ENCODE results near the gene NCKAP5. TPM values are rescaled to one million over a fixed set of nuclear protein-coding genes. Genes with fewer than 3 reads are reported as not detected.

NCKAP5 gene
- total RNA-seq, 2 donors from 2014 or later, result not detected

DNA sequence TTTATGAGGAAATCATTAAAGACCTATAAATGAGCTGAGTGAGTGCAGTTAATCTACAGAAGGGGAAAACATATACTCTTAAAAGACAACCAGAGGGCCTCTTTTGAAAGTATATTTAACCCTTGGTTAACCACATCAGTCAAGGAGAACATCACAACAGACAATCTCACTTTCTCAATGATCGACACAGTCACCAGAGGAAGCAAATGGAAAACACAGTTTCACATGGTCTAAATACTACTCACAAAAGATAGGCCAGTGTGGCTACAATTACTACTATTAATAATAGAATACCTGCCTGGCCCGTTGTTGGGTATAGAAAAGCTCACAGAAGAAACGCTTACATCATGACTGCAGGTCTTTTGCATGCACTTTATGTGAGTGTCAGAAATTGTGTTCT is 426.2 kb downstream of the NCKAP5 start:
- H3K4me1 Mint-ChIP-seq (ENCODE audit: low read depth), result no peaks in the 10 kb centered on the region
- H3K4me3 Mint-ChIP-seq, result no peak overlapping the region
- no peaks in the 10 kb centered on the region for H3K27me3 Mint-ChIP-seq (ENCODE audit: low read depth)
- DNase-seq (no peak), ATAC-seq (replicated peaks in 1 of 2) (no peak)
- no peaks in the 10 kb centered on the region for H3K36me3 Mint-ChIP-seq (ENCODE audit: insufficient read depth in 2 of 2)
- H3K27ac Mint-ChIP-seq, result no peak overlapping the region
- peaks cover 2 to 3% of the 10 kb centered on the region in 2 donors for H3K9me3 Mint-ChIP-seq

DNA sequence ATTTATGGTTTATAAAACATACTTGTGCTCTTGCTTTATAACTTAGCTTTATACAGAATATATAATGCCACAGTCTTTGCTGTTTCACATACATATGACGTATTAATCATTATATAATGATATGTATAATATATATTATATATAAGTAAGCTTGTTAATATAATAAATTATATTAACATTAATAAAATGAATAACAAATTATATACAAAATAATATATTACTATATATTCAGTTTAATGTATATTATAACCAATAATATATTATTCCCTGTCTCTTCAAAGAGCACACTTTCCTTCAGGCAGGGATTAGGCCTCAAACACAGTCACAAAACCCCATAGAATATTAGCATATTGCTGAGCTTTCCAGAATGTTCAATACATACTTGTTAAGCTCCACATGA is 427.6 kb downstream of the NCKAP5 start:
- no peaks in the 10 kb centered on the region for H3K27me3 Mint-ChIP-seq (ENCODE audit: low read depth)
- H3K9me3 Mint-ChIP-seq, result peaks cover 2 to 3% of the 10 kb centered on the region in 2 donors
- no peaks in the 10 kb centered on the region for H3K36me3 Mint-ChIP-seq (ENCODE audit: insufficient read depth in 2 of 2)
- no peak overlapping the region for H3K27ac Mint-ChIP-seq
- no peaks in the 10 kb centered on the region for H3K4me1 Mint-ChIP-seq (ENCODE audit: low read depth)
- ATAC-seq (replicated peaks in 1 of 2) (no peak), DNase-seq (no peak)
- no peak overlapping the region for H3K4me3 Mint-ChIP-seq

DNA sequence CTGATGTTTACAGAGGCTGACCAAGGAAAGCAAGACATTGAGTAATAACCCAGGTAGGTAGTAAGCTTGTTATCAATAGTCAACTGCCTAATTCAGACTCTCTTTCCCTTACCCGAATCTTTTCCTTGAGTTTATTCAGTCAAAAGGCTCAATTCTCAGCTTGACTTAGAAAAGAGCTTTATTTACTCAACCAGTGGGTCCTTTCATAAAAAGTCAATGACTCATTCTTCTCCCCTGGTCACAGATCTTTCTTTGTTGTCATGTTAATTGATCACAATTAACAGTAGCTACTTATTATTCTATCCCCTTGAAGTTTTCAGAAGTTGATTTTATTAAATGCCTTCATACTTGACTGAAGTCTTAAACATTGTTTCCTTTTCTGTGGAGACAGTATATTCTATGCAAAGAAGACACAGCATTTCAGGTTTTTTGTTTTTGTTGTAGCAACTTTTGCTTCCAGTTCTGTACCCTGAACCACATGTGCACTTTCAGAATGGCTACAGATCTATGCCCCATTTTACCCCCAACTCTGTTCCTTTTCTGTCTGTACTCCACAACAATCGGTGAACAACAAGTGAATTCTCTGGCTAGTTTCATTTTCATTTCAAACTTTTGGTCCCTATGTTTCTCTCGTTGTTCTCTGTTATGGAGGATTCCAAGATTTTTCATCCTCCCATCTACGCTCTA is 428.3 kb downstream of the NCKAP5 start:
- no peaks in the 10 kb centered on the region for H3K27me3 Mint-ChIP-seq (ENCODE audit: low read depth)
- H3K4me3 Mint-ChIP-seq, result no peak overlapping the region
- no peak overlapping the region for H3K27ac Mint-ChIP-seq
- no peaks in the 10 kb centered on the region for H3K36me3 Mint-ChIP-seq (ENCODE audit: insufficient read depth in 2 of 2)
- DNase-seq, result no peak
- no peak for ATAC-seq (replicated peaks in 1 of 2)
- H3K4me1 Mint-ChIP-seq (ENCODE audit: low read depth), result no peaks in the 10 kb centered on the region
- H3K9me3 Mint-ChIP-seq, result peaks cover 5 to 6% of the 10 kb centered on the region in 2 donors

DNA sequence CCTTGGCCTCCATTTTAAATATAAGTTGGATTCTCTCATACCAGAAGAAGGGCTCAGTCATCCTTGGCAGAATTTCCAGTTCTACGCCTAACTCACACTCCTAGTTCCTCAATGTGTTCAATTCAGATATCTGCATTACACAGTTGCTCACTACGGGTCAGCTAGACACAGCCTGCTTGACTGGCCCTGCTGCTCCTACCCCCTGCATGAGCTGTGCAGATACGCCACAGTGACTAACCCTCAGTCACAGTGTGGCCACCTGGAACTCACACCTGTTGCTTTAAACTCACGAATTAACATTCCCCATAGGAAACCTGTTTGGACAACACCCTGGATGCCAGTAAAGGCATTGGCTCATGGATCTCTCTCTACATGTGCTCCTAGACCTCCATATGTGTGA is 429.6 kb downstream of the NCKAP5 start:
- H3K4me1 Mint-ChIP-seq (ENCODE audit: low read depth), result no peaks in the 10 kb centered on the region
- ATAC-seq (replicated peaks in 1 of 2) (no peak), DNase-seq (no peak)
- no peak overlapping the region for H3K27ac Mint-ChIP-seq
- H3K27me3 Mint-ChIP-seq (ENCODE audit: low read depth), result no peaks in the 10 kb centered on the region
- H3K9me3 Mint-ChIP-seq, result peaks cover 6 to 7% of the 10 kb centered on the region in 2 donors
- H3K4me3 Mint-ChIP-seq, result no peak overlapping the region
- H3K36me3 Mint-ChIP-seq (ENCODE audit: insufficient read depth in 2 of 2), result no peaks in the 10 kb centered on the region

DNA sequence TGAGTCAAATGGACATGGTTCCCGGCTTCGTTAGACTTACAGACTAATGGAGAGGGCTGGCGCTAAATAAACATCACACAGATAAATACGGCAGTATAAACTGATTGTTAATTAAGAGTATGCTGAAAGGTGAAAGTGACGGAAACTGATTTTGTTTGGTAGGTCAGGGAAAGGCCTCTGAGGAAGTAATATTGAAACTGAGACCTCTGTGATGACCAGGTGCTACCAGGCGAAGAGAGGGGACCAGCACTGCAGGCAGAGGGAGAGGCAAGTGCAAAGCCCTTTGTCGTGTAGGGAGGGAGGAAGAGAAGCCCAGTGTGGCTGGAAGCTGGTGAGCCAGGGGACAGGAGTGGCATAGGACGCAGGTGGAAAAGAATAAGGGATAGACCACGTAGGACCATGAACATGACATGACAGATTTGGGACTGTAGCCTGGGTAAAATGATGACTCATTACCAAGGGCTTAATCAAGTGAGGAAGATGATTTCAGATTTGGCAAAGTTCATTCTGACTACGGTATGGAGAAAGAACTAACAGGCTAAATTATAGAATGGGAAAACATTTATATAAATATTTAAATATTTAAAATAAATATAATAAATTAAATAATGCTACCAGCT is 433.1 kb downstream of the NCKAP5 start:
- H3K4me3 Mint-ChIP-seq, result no peak overlapping the region
- ATAC-seq (replicated peaks in 1 of 2), result no peak
- H3K4me1 Mint-ChIP-seq (ENCODE audit: low read depth), result no peaks in the 10 kb centered on the region
- no peaks in the 10 kb centered on the region for H3K27me3 Mint-ChIP-seq (ENCODE audit: low read depth)
- DNase-seq, result no peak
- peaks cover 5 to 7% of the 10 kb centered on the region in 2 donors for H3K9me3 Mint-ChIP-seq
- no peaks in the 10 kb centered on the region for H3K36me3 Mint-ChIP-seq (ENCODE audit: insufficient read depth in 2 of 2)
- no peak overlapping the region for H3K27ac Mint-ChIP-seq

DNA sequence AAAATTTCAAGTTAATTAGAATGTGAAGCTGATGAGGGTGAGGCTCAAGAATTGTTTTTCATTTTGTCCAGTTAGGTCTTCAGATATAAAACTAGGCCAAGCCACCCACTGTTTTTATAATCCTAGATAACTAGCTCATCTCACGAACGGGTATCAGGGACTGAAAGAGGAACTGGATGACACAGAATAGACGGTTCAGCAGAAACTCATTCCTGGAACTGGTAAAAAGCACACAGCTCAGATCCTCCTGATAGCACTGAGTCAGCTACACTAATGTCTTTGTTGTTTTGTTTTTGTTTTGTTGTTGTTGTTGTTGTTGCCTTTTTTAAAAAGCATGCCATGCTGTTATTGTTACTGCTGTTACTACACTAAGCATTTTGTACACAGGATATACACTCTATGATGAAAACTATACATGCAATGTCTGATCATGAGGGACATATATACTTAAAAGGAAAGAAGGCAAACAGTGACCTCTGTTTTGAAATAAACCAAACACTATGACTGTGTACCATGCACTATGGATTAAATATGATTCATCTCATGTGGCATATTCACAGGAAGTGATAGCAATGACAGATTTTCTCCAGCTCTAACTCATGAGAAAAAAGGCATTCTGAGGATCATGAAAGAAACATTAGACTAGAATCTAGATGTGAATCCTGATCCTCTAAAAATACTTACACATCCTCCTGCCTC is 437.6 kb downstream of the NCKAP5 start:
- no peak for DNase-seq
- ATAC-seq (replicated peaks in 1 of 2), result no peak
- Mint-ChIP-seq H3K4me3 (no peak overlapping the region), H3K4me1 (ENCODE audit: low read depth) (no peaks in the 10 kb centered on the region), H3K27me3 (ENCODE audit: low read depth) (no peaks in the 10 kb centered on the region), H3K36me3 (ENCODE audit: insufficient read depth in 2 of 2) (no peaks in the 10 kb centered on the region), H3K9me3 (peaks cover 7 to 10% of the 10 kb centered on the region in 2 donors), H3K27ac (no peak overlapping the region)

DNA sequence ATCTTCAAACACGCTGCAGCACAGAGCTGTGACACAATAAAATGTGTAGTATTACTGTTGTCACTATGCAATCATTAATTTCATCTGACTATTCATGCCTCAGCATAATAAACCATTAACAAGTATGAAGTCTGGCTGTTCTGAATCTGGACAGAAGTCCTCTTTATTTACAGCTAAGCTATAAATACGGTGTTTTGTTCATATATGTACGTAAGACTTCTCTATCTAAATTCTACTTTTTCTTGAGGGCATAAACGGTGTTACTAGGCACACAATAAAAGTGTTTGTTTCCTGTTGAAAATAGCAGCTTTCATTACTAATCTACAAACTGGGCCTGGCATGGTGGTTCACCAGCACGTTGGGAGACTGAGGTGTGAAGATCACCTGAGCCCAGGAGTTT is 443.8 kb downstream of the NCKAP5 start:
- no peak overlapping the region for H3K4me3 Mint-ChIP-seq
- H3K36me3 Mint-ChIP-seq (ENCODE audit: insufficient read depth in 2 of 2), result no peaks in the 10 kb centered on the region
- no peaks in the 10 kb centered on the region for H3K27me3 Mint-ChIP-seq (ENCODE audit: low read depth)
- H3K9me3 Mint-ChIP-seq, result peaks cover 3% of the 10 kb centered on the region in 2 donors
- H3K4me1 Mint-ChIP-seq (ENCODE audit: low read depth), result no peaks in the 10 kb centered on the region
- no peak for ATAC-seq (replicated peaks in 1 of 2)
- H3K27ac Mint-ChIP-seq, result no peak overlapping the region
- DNase-seq, result no peak

DNA sequence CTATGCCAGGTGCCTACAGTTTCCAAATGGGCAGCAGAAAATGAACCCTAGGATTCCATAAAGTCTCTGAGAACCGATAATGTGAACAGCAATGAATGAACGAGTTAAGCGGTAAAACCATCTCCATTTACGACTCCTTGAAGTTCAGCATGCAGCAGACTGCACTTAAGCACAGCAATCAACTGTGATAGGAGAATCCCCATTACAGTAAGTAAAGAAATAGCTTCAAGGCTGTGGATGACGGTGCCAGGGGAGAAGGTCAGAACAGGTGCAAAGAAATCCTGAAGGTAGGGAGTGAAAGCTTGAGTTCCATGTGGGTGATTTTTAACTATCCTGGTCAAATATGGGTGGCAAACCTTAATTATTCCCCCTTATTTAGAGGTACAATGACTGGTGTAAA is 444.4 kb downstream of the NCKAP5 start:
- peaks cover 3% of the 10 kb centered on the region in 2 donors for H3K9me3 Mint-ChIP-seq
- H3K27ac Mint-ChIP-seq, result no peak overlapping the region
- H3K4me3 Mint-ChIP-seq, result no peak overlapping the region
- no peaks in the 10 kb centered on the region for H3K4me1 Mint-ChIP-seq (ENCODE audit: low read depth)
- DNase-seq (no peak), ATAC-seq (replicated peaks in 1 of 2) (no peak)
- H3K27me3 Mint-ChIP-seq (ENCODE audit: low read depth), result no peaks in the 10 kb centered on the region
- no peaks in the 10 kb centered on the region for H3K36me3 Mint-ChIP-seq (ENCODE audit: insufficient read depth in 2 of 2)

DNA sequence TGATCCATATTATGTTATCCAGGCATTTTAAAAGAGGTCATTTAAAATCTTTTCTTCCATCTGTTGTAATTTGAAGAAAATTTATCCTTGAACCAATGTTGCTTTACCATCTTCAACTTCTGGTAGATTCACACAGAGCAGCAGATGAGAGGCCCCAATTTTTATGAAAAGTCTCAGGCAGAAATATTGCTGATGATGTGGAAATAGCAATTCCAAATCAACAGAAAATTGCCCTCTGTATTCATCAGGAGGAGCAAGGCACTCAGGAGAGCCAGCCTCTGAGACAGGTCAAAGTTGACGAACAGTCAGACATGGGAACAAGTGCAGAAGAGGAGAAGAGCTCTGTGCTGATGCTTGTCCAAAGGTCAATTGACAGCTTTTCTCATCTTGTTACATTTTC is 444.9 kb downstream of the NCKAP5 start:
- Mint-ChIP-seq H3K4me1 (ENCODE audit: low read depth) (no peaks in the 10 kb centered on the region), H3K27ac (no peak overlapping the region), H3K9me3 (peaks cover 3% of the 10 kb centered on the region in 2 donors), H3K27me3 (ENCODE audit: low read depth) (no peaks in the 10 kb centered on the region), H3K4me3 (no peak overlapping the region), H3K36me3 (ENCODE audit: insufficient read depth in 2 of 2) (no peaks in the 10 kb centered on the region)
- no peak for DNase-seq
- no peak for ATAC-seq (replicated peaks in 1 of 2)

DNA sequence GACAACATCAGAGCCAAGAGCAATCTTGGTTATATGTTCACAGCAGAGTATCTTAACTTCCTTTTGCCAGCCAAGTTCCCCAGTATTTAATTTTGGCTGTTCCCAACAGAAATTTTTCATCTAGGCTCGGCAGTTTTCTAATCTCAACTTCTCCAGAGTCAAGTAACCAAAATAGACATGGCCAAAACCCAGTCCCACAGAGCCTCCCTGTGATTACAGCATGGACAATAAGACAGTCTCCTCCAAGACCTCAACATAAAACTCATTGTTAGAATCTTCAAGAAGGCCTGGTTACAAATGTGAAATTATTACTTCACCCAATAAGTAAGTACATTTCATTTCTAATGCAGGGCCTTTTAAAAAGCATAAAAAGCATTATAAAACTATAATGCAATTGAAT is 445.7 kb downstream of the NCKAP5 start:
- no peaks in the 10 kb centered on the region for H3K4me1 Mint-ChIP-seq (ENCODE audit: low read depth)
- no peak for DNase-seq
- no peaks in the 10 kb centered on the region for H3K36me3 Mint-ChIP-seq (ENCODE audit: insufficient read depth in 2 of 2)
- no peak overlapping the region for H3K4me3 Mint-ChIP-seq
- no peak overlapping the region for H3K27ac Mint-ChIP-seq
- H3K9me3 Mint-ChIP-seq, result peaks cover 3% of the 10 kb centered on the region in 2 donors
- H3K27me3 Mint-ChIP-seq (ENCODE audit: low read depth), result no peaks in the 10 kb centered on the region
- ATAC-seq (replicated peaks in 1 of 2), result no peak

DNA sequence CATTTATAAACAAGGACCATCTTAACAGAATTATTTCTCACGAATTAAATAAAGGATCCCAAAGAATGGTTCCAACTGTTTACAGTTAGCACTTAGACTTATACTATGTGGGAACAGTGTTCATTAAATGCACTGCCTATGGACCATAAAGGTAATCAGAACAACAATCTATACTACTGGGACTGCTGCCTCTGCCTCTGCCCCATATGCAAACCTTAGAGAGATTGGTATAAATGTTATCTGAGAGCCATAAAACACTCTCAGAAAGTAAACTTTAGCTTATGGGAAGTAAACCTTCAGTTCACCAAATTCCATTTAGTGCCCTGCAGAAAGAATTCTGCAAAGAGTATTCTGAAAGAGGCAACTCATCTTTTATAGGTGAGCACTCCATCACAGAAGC is 448.0 kb downstream of the NCKAP5 start:
- no peaks in the 10 kb centered on the region for H3K36me3 Mint-ChIP-seq (ENCODE audit: insufficient read depth in 2 of 2)
- ATAC-seq (replicated peaks in 1 of 2) (no peak), DNase-seq (no peak)
- no peaks in the 10 kb centered on the region for H3K4me1 Mint-ChIP-seq (ENCODE audit: low read depth)
- H3K27ac Mint-ChIP-seq, result no peak overlapping the region
- H3K9me3 Mint-ChIP-seq, result no peaks in the 10 kb centered on the region
- H3K27me3 Mint-ChIP-seq (ENCODE audit: low read depth), result no peaks in the 10 kb centered on the region
- no peak overlapping the region for H3K4me3 Mint-ChIP-seq

DNA sequence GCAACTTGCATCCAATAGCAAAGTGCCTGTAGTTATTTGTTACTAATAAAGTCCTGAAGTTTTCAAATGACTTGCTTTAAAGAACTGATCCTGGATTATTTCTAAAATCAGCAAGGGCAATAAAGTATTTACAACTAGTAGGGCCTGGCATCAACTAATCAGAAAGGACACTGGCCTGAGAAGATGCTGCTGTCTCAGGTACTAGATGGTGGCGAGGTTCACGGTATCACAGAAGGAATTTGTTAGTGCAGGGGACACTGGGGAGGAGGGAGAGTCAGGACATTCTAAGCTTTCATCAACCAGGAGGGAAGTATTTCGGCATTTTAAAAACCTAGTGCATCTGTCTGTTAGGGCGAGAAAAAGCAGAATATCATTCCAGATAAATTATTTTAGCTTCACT is 458.1 kb downstream of the NCKAP5 start:
- no peak for ATAC-seq (replicated peaks in 1 of 2)
- no peak overlapping the region for H3K27ac Mint-ChIP-seq
- no peaks in the 10 kb centered on the region for H3K36me3 Mint-ChIP-seq (ENCODE audit: insufficient read depth in 2 of 2)
- H3K4me3 Mint-ChIP-seq, result no peak overlapping the region
- peaks cover 2% of the 10 kb centered on the region in 2 donors for H3K9me3 Mint-ChIP-seq
- H3K4me1 Mint-ChIP-seq (ENCODE audit: low read depth), result no peaks in the 10 kb centered on the region
- H3K27me3 Mint-ChIP-seq (ENCODE audit: low read depth), result no peaks in the 10 kb centered on the region
- no peak for DNase-seq

DNA sequence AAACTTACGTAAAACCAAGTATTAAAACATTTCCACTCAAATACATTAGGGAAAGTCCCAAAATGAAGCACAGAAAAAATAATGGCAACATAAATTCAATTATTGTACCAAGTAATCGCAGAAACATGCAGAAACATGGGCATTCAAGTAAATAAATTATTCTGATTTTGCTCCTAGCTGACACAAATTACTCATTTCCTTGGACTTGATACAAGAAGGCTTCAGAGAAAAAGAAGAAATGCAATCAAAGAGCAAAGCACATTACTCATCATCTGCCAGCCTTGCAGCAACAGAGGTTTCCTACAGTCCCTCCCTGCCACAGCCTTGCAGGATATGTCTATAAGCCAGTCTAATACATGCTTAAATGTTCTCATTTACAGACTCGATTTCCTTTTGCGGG is 458.5 kb downstream of the NCKAP5 start:
- DNase-seq (no peak), ATAC-seq (replicated peaks in 1 of 2) (no peak)
- Mint-ChIP-seq H3K36me3 (ENCODE audit: insufficient read depth in 2 of 2) (no peaks in the 10 kb centered on the region), H3K4me3 (no peak overlapping the region), H3K27ac (no peak overlapping the region), H3K9me3 (peaks cover 2% of the 10 kb centered on the region in 2 donors), H3K27me3 (ENCODE audit: low read depth) (no peaks in the 10 kb centered on the region), H3K4me1 (ENCODE audit: low read depth) (no peaks in the 10 kb centered on the region)

Measured in activated T-cell treated with anti-CD3 and anti-CD28 coated beads, Interleukin-2, amount 50 U/mL, for 72 hours (primary cell).